ENCODE data around the gene GRIN2A.

Gene GRIN2A

GRCh38 chr16:9862327-9862726, 319.9 kb downstream of the GRIN2A start:
- no peak for TF ChIP-seq CTCF (IDR thresholded peaks at IDR 0.05; ENCODE audit: low read depth, low read length)
- H3K4me3 ChIP-seq (ENCODE audit: low read depth, low read length), result no peak overlapping the region

- TF ChIP-seq CTCF (IDR thresholded peaks at IDR 0.05; ENCODE audit: low read depth, low read length), result no peak
- H3K4me3 ChIP-seq (ENCODE audit: low read depth, low read length), result no peak overlapping the region
These were observed 321.4 kb downstream of the GRIN2A start for GRCh38 chr16:9860876-9861275.

GRCh38 chr16:9859701-9860327, 322.4 kb downstream of the GRIN2A start:
- TF ChIP-seq CTCF (IDR thresholded peaks at IDR 0.05; ENCODE audit: low read depth, low read length), result no peak

GRCh38 chr16:9854675-9855074, 327.6 kb downstream of the GRIN2A start:
- TF ChIP-seq CTCF (IDR thresholded peaks at IDR 0.05; ENCODE audit: low read depth, low read length), result no peak
- H3K4me3 ChIP-seq (ENCODE audit: low read depth, low read length), result no peak overlapping the region

More at GRCh38 chr16:9859701-9860327, 322.4 kb downstream of the GRIN2A start:
- no peak overlapping the region for H3K4me3 ChIP-seq (ENCODE audit: low read depth, low read length)

- no peak for TF ChIP-seq CTCF (IDR thresholded peaks at IDR 0.05; ENCODE audit: low read depth, low read length)
- no peak overlapping the region for H3K4me3 ChIP-seq (ENCODE audit: low read depth, low read length)
These were observed 330.2 kb downstream of the GRIN2A start for GRCh38 chr16:9852003-9852402.

GRCh38 chr16:9850817-9851216, 331.4 kb downstream of the GRIN2A start:
- no peak overlapping the region for H3K4me3 ChIP-seq (ENCODE audit: low read depth, low read length)
- no peak for TF ChIP-seq CTCF (IDR thresholded peaks at IDR 0.05; ENCODE audit: low read depth, low read length)

GRCh38 chr16:9849697-9850245, 332.5 kb downstream of the GRIN2A start:
- no peak overlapping the region for H3K4me3 ChIP-seq (ENCODE audit: low read depth, low read length)
- no peak for TF ChIP-seq CTCF (IDR thresholded peaks at IDR 0.05; ENCODE audit: low read depth, low read length)
